Aorta (tissue), 5 donors: ENCODE data around the gene SYT13. TPM values are rescaled to one million over a fixed set of nuclear protein-coding genes. Genes with fewer than 3 reads are reported as not detected.

Experiments
- ATAC-seq: fragments of 200-7000 bp; cut with Tn5 transposase; one replicate; pipeline ENCODE4 v1.9.1; 2022; ENCODE audit warnings: moderate library complexity; ENCODE audit not compliant: low FRiP score
- DNase-seq, 2 donors: peaks; one replicate each; pipeline ENCODE4 v3.0.0-alpha.2; 2020
- H3K27ac ChIP-seq, 2 donors: one replicate each; pipeline ENCODE4 v1.5.1; 2013; ENCODE audit warnings: low read length in 2 of 2, mild to moderate bottlenecking in 2 of 2, moderate library complexity in 2 of 2, control low read depth in 1 of 2, inconsistent platforms in 1 of 2, low read depth in 1 of 2
- H3K27me3 ChIP-seq, 2 donors: one replicate each; pipeline ENCODE4 v1.6.1; 2013; ENCODE audit warnings: control low read depth in 1 of 2, low read length in 1 of 2, mild to moderate bottlenecking in 1 of 2, moderate library complexity in 1 of 2; ENCODE audit not compliant: insufficient read depth in 2 of 2, control insufficient read depth in 1 of 2
- H3K36me3 ChIP-seq, 2 donors: one replicate each; pipeline ENCODE4 v1.6.1; 2013; ENCODE audit warnings: control low read depth in 1 of 2, low read length in 1 of 2, mild to moderate bottlenecking in 1 of 2; ENCODE audit not compliant: insufficient read depth in 2 of 2, control insufficient read depth in 1 of 2
- H3K4me1 ChIP-seq, 2 donors: one replicate each; pipeline ENCODE4 v1.6.1; 2013; ENCODE audit warnings: low read length in 2 of 2, control low read depth in 1 of 2, mild to moderate bottlenecking in 1 of 2, moderate library complexity in 1 of 2; ENCODE audit not compliant: insufficient read depth in 2 of 2, control insufficient read depth in 1 of 2
- H3K4me3 ChIP-seq, 2 donors: one replicate each; pipeline ENCODE4 v1.5.1; 2013; ENCODE audit warnings: low read length in 2 of 2, control low read depth in 1 of 2, mild to moderate bottlenecking in 1 of 2
- H3K9me3 ChIP-seq: one replicate; pipeline ENCODE4 v1.6.1; 2013; ENCODE audit warnings: mild to moderate bottlenecking, low read length; ENCODE audit not compliant: control insufficient read depth
- WGBS, 2 donors: extraction: QIAGEN DNeasy Blood & Tissue Kit; methylation state at CpG; one replicate each; pipeline ENCODE4 v1.1.7; 2013; 5-methylcytosine and 5-hydroxymethylcytosine counted together
- intact Hi-C, 2 donors: fragments of 100-400 bp; cut with DNase I; formaldehyde crosslinking; loops; one replicate each; pipeline versions ENCODE4 v1.14.2 to v1.15.0; 2022
- polyA plus RNA-seq, 2 donors: library from polyadenylated mRNA; stranded (reverse); fragments of 200-250 nt; gene quantifications; one replicate each; pipeline ENCODE4 v1.2.3, GENCODE V29; 2013
- total RNA-seq, 2 donors: library from RNA; stranded (reverse); fragmentation: NEBNext Ultra II Directional; extraction: Animal tissue kit (Norgen Biotek cat#: 25700); gene quantifications; one replicate each; pipeline ENCODE4 v1.2.1, GENCODE V29; 2021
- donor health status: healthy with polysubstance abuse.
- donor health status: Bipolar disorder and iron deficiency.
- donor health status: DM: no; HTN: no; CAD: no.
- donor health status: DM: no; HTN: no; CAD: no.
- donor health status: DM: yes; HTN: yes; CAD: no.

Gene SYT13
- total and polyA plus RNA-seq, 4 donors, result 0.08 to 2.0 (median 0.36) TPM; not detected in 1

DNA sequence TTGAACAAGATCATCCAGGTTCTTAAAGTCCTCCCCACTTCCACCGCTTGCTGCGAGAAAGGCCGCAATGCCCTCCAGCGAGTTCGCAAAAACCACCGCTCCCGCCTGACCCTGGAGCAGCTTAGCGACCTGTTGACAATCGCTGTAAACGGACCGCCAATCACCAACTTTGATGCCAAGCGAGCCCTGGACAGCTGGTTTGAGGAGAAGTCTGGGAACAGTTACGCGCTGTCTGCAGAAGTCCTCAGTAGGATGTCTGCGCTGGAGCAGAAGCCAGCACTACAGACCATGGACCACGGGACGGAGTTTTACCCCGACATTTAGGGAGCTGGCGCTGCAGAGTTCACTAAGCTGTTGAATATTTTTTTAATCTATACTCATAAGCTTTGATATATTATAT is 58.3 kb downstream of the SYT13 start:
- H3K4me1 ChIP-seq, result no peaks in the 10 kb centered on the region
- H3K4me3 ChIP-seq, result no peak overlapping the region
- H3K36me3 ChIP-seq, result peaks cover 0 to 7% of the 10 kb centered on the region in 2 donors
- DNase-seq (no peak), ATAC-seq (no peak)
- 96 to 97% methylated on average over 19 of the region's 19 CpGs for WGBS, 2 donors
- intact Hi-C loops, result no loop called here
- H3K27ac ChIP-seq, result no peak overlapping the region
- H3K9me3 ChIP-seq, result no peaks in the 10 kb centered on the region
- H3K27me3 ChIP-seq, result no peaks in the 10 kb centered on the region

- no peaks in the 10 kb centered on the region for H3K4me1 ChIP-seq
- no peaks in the 10 kb centered on the region for H3K27me3 ChIP-seq
- intact Hi-C loops, result no loop called here
- H3K36me3 ChIP-seq, result peaks cover 3 to 7% of the 10 kb centered on the region in 2 donors
- no peak overlapping the region for H3K27ac ChIP-seq
- DNase-seq (no peak), ATAC-seq (no peak)
- H3K9me3 ChIP-seq, result no peaks in the 10 kb centered on the region
- no peak overlapping the region for H3K4me3 ChIP-seq
- WGBS, 2 donors, result 97 to 98% methylated on average over 21 of the region's 21 CpGs
Measured at GRCh38 chr11:45226901-45227300, 59.2 kb downstream of the SYT13 start.

GRCh38 chr11:45225961-45226871 is 59.9 kb downstream of the SYT13 start:
- ATAC-seq (peak; percentile 27), DNase-seq (no peak)
- 97% methylated on average over 39 of the region's 39 CpGs for WGBS, 2 donors
- H3K4me3 ChIP-seq, result no peak overlapping the region
- H3K27ac ChIP-seq, result no peak overlapping the region
- H3K36me3 ChIP-seq, result peaks cover 3 to 7% of the 10 kb centered on the region in 2 donors
- intact Hi-C loops, result no loop called here
- H3K9me3 ChIP-seq, result no peaks in the 10 kb centered on the region
- no peaks in the 10 kb centered on the region for H3K27me3 ChIP-seq
- no peaks in the 10 kb centered on the region for H3K4me1 ChIP-seq

DNA sequence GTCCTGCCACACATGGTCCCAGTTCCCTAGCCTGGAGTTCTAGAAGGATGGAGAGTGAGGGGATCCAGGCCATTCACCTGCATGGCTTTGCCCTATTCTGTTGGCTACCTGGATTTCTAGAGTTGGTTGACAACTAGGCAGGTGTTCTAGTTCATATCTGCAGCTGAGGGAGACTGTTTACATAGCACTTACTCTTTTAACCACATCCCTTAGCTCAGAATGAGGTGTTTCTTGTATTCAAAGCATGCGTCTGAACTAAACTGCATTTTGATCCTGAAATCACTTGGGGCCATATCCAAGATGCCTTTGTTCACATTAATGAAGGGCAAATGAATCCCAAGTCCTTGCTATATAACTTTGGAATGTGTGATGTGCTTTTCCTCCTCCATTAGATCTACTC is 60.9 kb downstream of the SYT13 start:
- peaks cover 3 to 7% of the 10 kb centered on the region in 2 donors for H3K36me3 ChIP-seq

DNA sequence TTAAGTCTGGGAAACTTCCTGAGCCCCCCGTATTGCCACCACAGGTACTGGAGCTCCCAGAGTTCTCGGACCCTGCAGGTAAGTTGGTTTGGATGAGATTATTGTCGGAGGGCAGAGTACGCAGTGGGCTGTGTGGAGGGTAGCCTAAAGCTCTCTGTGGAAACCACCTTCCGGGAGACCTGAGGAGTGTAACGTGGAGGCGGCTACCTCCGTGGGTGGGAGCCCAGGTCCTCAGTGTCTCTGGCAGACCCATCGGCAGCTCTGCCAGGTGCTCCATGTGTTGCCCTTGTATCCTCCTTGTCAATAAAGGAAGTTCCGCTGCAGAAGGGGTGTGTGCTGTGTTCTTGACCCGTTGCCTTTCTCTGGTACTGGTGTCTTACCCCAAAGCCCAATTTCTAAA is 61.4 kb downstream of the SYT13 start:
- H3K4me1 ChIP-seq, result no peaks in the 10 kb centered on the region
- H3K27me3 ChIP-seq, result no peaks in the 10 kb centered on the region
- no peak for ATAC-seq
- intact Hi-C loops, result no loop called here
- no peak overlapping the region for H3K4me3 ChIP-seq
- H3K36me3 ChIP-seq, result peaks cover 3 to 7% of the 10 kb centered on the region in 2 donors
- H3K27ac ChIP-seq, result no peak overlapping the region
- no peaks in the 10 kb centered on the region for H3K9me3 ChIP-seq
- 92 to 97% methylated on average over 11 of the region's 11 CpGs for WGBS, 2 donors
- no peak for DNase-seq

More for the DNA sequence above, 60.9 kb downstream of the SYT13 start:
- DNase-seq (no peak), ATAC-seq (no peak)
- H3K4me3 ChIP-seq, result no peak overlapping the region
- H3K27ac ChIP-seq, result no peak overlapping the region
- H3K9me3 ChIP-seq, result no peaks in the 10 kb centered on the region
- WGBS, 2 donors, result 89 to 97% methylated on average over 1 of the region's 1 CpG
- no peaks in the 10 kb centered on the region for H3K4me1 ChIP-seq
- intact Hi-C loops, result no loop called here
- H3K27me3 ChIP-seq, result no peaks in the 10 kb centered on the region

DNA sequence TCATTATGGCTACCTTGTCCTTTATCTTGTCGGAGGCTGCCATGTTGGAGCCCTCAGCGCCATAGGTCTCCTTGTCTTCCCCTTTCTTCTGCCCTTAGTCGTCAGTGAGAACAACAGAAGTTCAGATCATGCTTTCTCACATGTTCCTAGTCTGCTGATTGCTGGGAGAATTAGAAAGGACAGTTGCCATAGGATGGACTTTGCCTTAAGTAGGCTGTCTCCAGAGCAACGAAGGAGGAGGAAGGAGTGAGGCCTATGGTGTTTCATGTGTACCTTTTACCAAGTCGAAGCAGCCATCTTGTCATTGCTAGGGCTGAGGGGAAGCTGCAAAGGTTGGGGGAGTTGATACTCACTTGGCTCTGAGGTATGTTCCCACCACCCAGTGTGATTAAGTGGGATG is 62.6 kb downstream of the SYT13 start:
- no peak overlapping the region for H3K4me3 ChIP-seq
- H3K4me1 ChIP-seq, result no peaks in the 10 kb centered on the region
- intact Hi-C loops, result no loop called here
- no peak for DNase-seq
- H3K9me3 ChIP-seq, result no peaks in the 10 kb centered on the region
- H3K27ac ChIP-seq, result no peak overlapping the region
- H3K27me3 ChIP-seq, result no peaks in the 10 kb centered on the region
- ATAC-seq, result no peak
- 96% methylated on average over 5 of the region's 5 CpGs for WGBS, 2 donors
- H3K36me3 ChIP-seq, result peaks cover 3 to 7% of the 10 kb centered on the region in 2 donors

GRCh38 chr11:45219411-45219810 is 66.7 kb downstream of the SYT13 start:
- Histone ChIP-seq H3K36me3 (peaks cover 0 to 3% of the 10 kb centered on the region in 2 donors), H3K27me3 (no peaks in the 10 kb centered on the region), H3K27ac (no peak overlapping the region), H3K9me3 (no peaks in the 10 kb centered on the region), H3K4me1 (no peaks in the 10 kb centered on the region), H3K4me3 (no peak overlapping the region)
- 94 to 95% methylated on average over 18 of the region's 18 CpGs for WGBS, 2 donors
- DNase-seq (no peak), ATAC-seq (no peak)
- intact Hi-C loops, result no loop called here

DNA sequence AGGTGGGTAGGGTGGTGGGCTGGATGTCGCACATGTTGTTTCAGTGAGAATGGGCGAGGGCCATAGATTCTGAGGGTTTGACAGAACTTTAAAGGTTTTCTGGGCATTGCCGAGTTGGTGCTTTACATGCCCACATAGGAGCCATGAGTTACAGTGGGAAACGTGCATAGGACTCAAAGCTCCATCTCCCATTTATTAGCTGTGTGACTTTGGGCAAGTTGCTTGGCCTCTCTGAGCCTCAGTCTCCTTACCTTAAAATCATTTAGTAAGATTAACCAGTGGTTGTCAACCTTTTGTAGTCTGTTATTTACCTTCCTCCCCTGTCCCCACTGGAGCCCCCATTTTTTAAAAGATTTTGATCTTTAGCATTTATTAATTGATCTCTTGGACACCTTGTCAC is 67.4 kb downstream of the SYT13 start:
- H3K36me3 ChIP-seq, result peaks cover 0 to 3% of the 10 kb centered on the region in 2 donors
- no peaks in the 10 kb centered on the region for H3K27me3 ChIP-seq
- intact Hi-C loops, result no loop called here
- ATAC-seq, result no peak
- 96% methylated on average over 4 of the region's 4 CpGs for WGBS, 2 donors
- DNase-seq, result no peak
- H3K27ac ChIP-seq, result no peak overlapping the region
- no peaks in the 10 kb centered on the region for H3K9me3 ChIP-seq
- H3K4me1 ChIP-seq, result no peaks in the 10 kb centered on the region
- no peak overlapping the region for H3K4me3 ChIP-seq

GRCh38 chr11:45217991-45218390 is 68.2 kb downstream of the SYT13 start:
- DNase-seq, result no peak
- Histone ChIP-seq H3K9me3 (no peaks in the 10 kb centered on the region), H3K27ac (no peak overlapping the region), H3K4me1 (no peaks in the 10 kb centered on the region), H3K27me3 (no peaks in the 10 kb centered on the region), H3K4me3 (no peak overlapping the region), H3K36me3 (peaks cover under 1 to 3% of the 10 kb centered on the region in 2 donors)
- intact Hi-C loops, result no loop called here
- ATAC-seq, result no peak
- 80 to 85% methylated on average over 2 of the region's 2 CpGs for WGBS, 2 donors
